GF-D8 (cell line): ENCODE results near the gene PRELP.
"Not testable (repeated sequence)": the region's sequence is repeated elsewhere in the genome, so short reads cannot be mapped to it uniquely, and the experiment has no call there.

ENCODE experiments used
- DNase-seq: peaks from one replicate; lab custom pipeline; 2025; lab: John Stamatoyannopoulos, UW

The PRELP gene

DNA sequence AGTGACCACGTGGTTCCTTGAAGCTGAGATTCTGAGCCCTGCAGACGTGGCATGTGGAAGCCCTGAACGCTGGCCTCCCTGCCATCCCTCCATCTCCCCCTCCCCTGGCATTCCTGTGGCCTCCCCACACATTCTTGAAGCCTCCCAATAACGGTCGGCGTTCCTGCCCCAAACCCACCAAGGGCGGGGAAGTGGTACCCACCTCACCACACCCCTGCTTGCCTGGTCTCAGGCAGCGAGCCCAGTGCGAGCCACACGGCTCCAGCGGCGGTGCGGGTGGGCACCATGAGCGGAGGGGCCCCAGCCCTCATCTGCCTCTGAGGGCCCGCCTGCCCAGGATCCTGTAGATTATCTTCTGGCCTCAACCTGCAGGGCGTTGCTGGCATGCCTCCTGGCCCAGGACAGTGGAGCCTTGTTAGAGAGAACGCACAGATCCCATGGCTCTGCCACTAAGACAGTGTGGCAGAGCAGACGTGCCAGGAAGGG, 20.6 kb upstream of the PRELP start:
- DNase-seq = no peak

DNA sequence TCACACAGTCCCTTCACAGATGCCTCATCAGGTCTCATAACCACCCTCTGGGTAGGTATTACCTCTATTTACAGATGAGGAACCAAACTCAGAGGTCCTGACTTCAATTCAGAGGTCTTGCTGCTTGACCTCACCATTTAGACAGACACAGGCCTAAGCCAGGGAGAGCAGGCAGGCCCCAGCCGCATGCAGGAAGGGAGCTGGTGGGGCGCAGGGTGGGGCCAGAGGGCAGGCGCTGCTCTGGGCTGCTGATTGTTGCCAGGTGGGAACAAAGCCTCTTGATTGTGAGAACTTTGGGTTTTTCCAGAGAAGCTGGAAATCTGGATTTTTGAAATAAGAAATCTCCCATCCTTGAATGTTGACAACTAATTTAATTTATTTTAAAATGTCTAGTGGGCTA, 19.9 kb upstream of the PRELP start:
- DNase-seq = no peak

DNA sequence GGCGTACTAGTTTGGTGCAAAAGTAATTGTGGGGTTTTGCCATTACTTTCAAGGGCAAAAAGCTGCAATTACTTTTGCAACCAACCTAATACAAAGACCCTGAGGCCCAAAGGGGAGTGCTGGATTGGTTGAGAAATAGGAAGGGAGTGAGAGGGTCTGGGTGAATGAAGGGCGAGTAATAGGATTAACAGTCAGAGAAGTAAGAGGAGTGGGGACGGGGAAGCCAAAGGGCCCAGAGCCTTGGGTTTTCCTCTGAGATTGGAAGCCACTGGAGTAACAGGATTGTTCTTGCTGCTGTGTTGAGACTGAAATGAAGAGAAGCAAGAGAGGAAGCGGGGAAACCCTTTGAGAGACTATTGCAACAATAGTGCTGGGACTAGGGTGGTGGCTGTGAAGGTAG, 19.0 kb upstream of the PRELP start:
- DNase-seq = no peak

DNA sequence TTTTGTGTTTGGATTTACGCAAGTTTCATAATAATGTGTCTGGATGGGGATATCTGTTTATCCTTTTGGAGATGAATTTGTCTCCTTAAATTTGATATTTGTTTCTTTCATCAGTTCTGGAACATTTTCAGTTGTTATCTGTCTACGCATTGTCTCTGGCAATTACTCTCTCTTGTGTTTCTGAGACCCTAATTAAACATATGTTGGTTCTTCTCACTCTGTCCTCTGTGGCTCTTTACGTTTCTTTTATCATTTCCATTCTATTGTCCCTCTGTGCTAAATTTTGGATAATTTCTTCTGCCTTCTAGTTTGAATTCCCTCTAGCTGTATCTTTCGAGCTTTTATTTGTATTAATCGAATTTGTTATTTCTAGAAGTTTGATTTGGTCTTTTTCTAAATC, 17.5 kb upstream of the PRELP start:
- no peak for DNase-seq

DNA sequence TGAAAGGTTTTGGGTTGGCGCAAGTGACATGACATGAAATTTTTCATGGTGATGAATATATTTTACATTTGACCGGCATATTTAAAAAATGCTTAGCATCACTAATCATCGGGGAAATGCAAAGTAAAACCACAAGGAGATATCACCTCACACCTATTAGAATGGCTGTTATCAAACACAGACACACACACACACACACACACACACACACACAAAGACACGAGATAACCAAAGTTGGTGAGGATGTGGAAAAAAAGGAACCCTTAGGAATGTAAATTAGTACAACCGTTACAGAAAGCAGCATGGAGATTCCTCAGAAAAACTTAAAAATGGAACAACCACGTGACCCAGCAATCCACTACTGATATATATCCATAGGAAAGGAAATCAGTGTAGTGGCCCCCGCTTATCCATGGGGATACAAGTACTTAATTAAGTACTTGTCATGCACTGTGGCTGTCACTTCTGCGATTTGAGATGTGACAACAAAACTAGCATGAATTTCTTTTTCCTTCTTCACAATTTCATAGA, 15.9 kb upstream of the PRELP start:
- no peak for DNase-seq

DNA sequence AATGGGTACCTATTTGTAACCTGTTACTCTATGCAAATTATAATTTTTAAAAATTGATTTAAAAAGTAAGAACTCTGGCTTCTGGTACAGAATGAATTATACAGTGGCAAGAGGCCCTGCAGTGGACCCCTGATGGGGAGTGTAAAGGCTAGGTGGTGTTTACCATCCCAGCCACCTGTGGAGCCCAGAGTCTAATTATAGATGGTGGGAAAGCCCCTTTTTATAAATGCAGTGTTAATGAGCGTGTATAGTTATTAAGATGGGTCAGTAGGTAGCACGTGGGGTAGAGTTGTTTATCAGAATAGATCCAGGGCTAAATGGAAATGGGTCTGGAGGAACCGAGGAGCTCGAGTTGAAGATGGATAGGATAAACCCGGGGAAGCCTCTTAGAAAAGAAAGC, 13.9 kb upstream of the PRELP start:
- DNase-seq = no peak

DNA sequence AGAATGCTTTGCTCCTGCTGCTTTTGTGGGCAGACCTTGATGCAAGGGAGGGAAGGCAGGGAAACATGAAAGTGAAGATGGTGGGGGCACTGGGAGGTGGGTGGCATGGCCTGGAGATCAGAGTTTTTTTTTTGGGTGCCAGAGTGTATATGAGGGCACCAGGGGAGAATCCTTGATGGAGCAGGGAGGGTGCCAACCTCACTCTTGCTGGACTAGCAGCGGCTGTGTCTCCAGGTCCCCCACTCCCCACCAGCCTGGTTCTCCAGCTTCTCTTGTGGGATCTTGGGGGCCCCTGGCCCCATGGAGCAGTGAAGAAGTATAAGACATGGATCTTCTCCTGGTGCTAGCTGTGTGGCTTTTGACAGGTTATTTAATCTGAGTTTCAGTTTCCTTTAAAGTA, 13.5 kb upstream of the PRELP start:
- DNase-seq = no peak

- no peak for DNase-seq
Observed at GRCh38 chr1:203462878-203463277, 12.7 kb upstream of the PRELP start.

- no peak for DNase-seq
Observed at GRCh38 chr1:203463469-203464062, 12.0 kb upstream of the PRELP start.

DNA sequence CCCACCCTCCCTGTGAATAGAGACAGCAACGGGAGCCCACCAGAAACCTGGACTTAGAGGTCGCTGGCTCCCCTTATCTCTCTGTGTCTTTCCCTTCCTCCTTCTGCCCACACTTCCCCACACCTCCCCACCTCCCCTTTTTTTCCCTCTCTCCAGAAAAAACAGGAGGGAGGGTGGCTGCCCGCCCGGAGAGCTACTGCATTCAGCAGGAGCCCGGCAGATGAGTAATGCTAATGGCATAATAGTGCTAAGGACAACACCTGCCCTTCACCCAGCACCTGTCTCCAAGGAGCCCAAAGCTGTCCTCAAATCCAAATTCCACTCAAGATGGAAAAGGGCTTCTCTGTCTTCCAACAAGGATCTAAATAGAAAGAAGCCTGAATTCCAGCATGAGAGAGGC, 11.4 kb upstream of the PRELP start:
- no peak for DNase-seq

- no peak for DNase-seq
Observed at GRCh38 chr1:203464743-203465142, 10.9 kb upstream of the PRELP start.

- DNase-seq = no peak
Observed at GRCh38 chr1:203465146-203465798, 10.3 kb upstream of the PRELP start.

- no peak for DNase-seq
Observed at GRCh38 chr1:203465948-203466347, 9.7 kb upstream of the PRELP start.

- not testable (repeated sequence) for DNase-seq
Observed at GRCh38 chr1:203466906-203467549, 8.6 kb upstream of the PRELP start.

- DNase-seq = no peak
Observed at GRCh38 chr1:203467550-203467921, 8.1 kb upstream of the PRELP start.

DNA sequence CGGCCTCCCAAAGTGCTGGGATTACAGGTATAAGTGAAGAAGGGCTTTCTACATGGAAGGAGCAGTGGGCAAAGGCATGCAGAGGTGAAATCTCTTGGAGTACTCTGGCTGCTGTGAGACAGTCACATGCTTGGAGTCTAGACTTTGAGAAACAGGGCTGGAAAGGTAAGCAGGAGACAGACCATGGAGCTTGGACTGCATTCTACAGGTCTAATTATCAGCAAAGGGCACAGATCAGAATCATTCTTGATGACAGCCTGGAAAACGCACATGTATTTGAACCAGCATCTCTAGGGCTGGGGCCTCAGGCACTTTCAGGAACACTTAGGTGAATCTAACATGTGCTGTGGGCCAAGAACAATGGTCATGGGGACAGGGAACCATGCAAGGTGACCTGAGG, 7.3 kb upstream of the PRELP start:
- DNase-seq = no peak

DNA sequence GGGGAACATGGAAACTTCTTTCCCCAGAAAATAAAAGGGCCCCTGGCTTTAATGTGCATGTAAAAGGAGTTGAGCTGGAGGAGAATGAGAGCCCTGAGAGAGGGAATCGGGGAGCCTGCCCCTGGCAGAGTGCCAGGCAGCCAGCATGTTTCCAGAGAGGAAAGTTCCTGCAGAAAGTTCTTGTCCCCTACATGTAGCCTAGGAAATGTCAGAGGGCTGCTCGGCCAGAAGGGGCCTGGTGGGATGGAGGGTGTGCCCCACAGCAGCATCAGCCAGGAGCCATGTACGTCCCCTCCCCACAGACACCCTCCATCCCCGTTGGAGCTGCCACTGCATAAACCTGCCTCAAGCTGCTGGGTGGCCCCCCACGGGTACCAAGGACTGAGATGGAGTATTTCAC, 5.4 kb upstream of the PRELP start:
- no peak for DNase-seq

- no peak for DNase-seq
Observed at GRCh38 chr1:203471841-203472240, 3.8 kb upstream of the PRELP start.

- no peak for DNase-seq
Observed at GRCh38 chr1:203473281-203473680, 2.3 kb upstream of the PRELP start.

DNA sequence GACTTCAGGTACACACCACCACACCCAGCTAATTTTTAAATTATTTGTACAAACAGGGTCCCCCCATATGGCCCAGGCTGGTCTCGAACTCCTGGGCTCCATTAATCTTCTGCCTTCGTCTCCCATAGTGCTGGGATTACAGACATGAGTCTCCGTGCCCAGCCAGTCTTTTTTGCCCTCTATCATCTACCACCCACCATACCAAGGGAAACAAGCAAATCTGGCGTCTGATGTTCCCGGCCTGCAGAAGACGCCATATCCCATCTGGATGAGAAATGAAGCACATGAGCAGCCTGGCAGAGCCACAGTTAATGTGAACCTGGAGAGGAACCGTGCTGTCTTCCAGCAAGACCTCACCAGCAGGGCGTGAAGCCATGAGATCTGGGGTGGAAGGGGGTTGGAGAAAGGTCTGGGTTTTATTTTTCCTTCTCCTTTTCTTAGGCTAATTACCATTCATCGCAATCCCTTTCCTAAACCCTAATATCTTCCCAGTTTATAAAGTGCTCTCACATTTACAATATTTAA, 1.8 kb upstream of the PRELP start:
- no peak for DNase-seq

- no peak for DNase-seq
Observed at GRCh38 chr1:203476216-203476814, 709 bp downstream of the PRELP start.

- no peak for DNase-seq
Observed at GRCh38 chr1:203477748-203478147, 2.1 kb downstream of the PRELP start.

GRCh38 chr1:203478231-203478630, 2.6 kb downstream of the PRELP start:
- DNase-seq = no peak
